Transverse colon (tissue), 4 donors: Measurements from ENCODE around the gene SRRM1. TPM values are rescaled to one million over a fixed set of nuclear protein-coding genes. Genes with fewer than 3 reads are reported as not detected.
"Not testable (repeated sequence)": the region's sequence is repeated elsewhere in the genome, so short reads cannot be mapped to it uniquely, and the experiment has no call there.

Experiments
- DNase-seq: peaks from one replicate; pipeline ENCODE4 v3.0.0-alpha.2; 2019
- H3K27ac ChIP-seq, 4 donors: fragments of 200-600 bp; sonication (generic); 2 replicates each; pipeline ENCODE4 v1.5.1; 2016 to 2018; ENCODE audit warnings: inconsistent platforms in 4 of 4
- H3K27me3 ChIP-seq: fragments of 200-600 bp; sonication (generic); 2 replicates; pipeline ENCODE4 v1.5.1; 2017; ENCODE audit warnings: inconsistent platforms
- H3K36me3 ChIP-seq, 4 donors: fragments of 200-600 bp; sonication (generic); 2 replicates each; pipeline ENCODE4 v1.5.1; 2017 to 2019; ENCODE audit warnings: inconsistent platforms in 4 of 4
- H3K4me1 ChIP-seq, 4 donors: fragments of 200-600 bp; sonication (generic); 2 replicates each; pipeline ENCODE4 v1.5.1; 2017 to 2020; ENCODE audit warnings: inconsistent platforms in 4 of 4
- H3K4me3 ChIP-seq, 4 donors: fragments of 200-600 bp; sonication (generic); 1 replicate in 1 of 4; 2 replicates in 3 of 4; pipeline versions ENCODE4 v1.5.1 to v1.6.1; 2017 to 2019; ENCODE audit warnings: inconsistent platforms in 4 of 4
- H3K9me3 ChIP-seq, 2 donors: fragments of 200-600 bp; sonication (generic); 2 replicates each; pipeline ENCODE4 v1.5.1; 2017 to 2019; ENCODE audit warnings: inconsistent platforms in 2 of 2
- EP300 ChIP-seq: sonication (generic); formaldehyde crosslinking; IDR thresholded peaks from one replicate; pipeline ENCODE4 v1.6.1; 2017; ENCODE audit warnings: antibody characterized with exemption, low read depth
- POLR2A ChIP-seq: fragments of 450-650 bp; IDR thresholded peaks from one replicate; pipeline ENCODE4 v1.6.1; 2016; ENCODE audit warnings: antibody characterized with exemption, mild to moderate bottlenecking, moderate library complexity
- POLR2AphosphoS5 ChIP-seq, 3 donors: sonication (generic); formaldehyde crosslinking; IDR thresholded peaks; one replicate each; pipeline ENCODE4 v1.6.1; 2016; ENCODE audit warnings: antibody characterized with exemption in 3 of 3
- WGBS, 2 donors: methylation state at CpG; one replicate each; pipeline ENCODE4 v1.1.5; 2018; ENCODE audit warnings: low coverage in 1 of 2; 5-methylcytosine and 5-hydroxymethylcytosine counted together
- in situ Hi-C, 4 donors: fragments of 200-750 bp; cut with MboI; loops; one replicate each; pipeline versions ENCODE4 v1.15.0 to v1.15.1; 2017; ENCODE audit warnings: low sequenced_read_pairs in 3 of 4, low pct_ligation_motif_present in 1 of 4, low pct_unique_long_range_greater_than_20kb in 1 of 4
- intact Hi-C: fragments of 100-400 bp; cut with DNase I; formaldehyde crosslinking; loops from one replicate; pipeline ENCODE4 v1.15.1; 2023; ENCODE audit warnings: low total_unique reads
- total RNA-seq, 4 donors: library from RNA; depleted of rRNA; stranded (reverse); fragments of >200 nt; gene quantifications; one replicate each; pipeline ENCODE4 v1.1.0, GENCODE V29; 2016
- TF ChIP-seq, protein P1 (sequence below), 5 experiments: fragments of 200-600 bp in 3 of 5; fragments of 450-650 bp in 2 of 5; sonication (generic) in 3 of 5; IDR thresholded peaks; 1 replicate in 2 of 5; 2 replicates in 3 of 5; pipeline ENCODE4 v1.5.1; 2016 to 2017; ENCODE audit warnings: antibody characterized with exemption in 5 of 5, inconsistent platforms in 3 of 5, mild to moderate bottlenecking in 2 of 5, moderate library complexity in 1 of 5

SRRM1 gene
- total RNA-seq, 4 donors from 2014 or later = 71.1 to 209 (median 141) TPM

DNA sequence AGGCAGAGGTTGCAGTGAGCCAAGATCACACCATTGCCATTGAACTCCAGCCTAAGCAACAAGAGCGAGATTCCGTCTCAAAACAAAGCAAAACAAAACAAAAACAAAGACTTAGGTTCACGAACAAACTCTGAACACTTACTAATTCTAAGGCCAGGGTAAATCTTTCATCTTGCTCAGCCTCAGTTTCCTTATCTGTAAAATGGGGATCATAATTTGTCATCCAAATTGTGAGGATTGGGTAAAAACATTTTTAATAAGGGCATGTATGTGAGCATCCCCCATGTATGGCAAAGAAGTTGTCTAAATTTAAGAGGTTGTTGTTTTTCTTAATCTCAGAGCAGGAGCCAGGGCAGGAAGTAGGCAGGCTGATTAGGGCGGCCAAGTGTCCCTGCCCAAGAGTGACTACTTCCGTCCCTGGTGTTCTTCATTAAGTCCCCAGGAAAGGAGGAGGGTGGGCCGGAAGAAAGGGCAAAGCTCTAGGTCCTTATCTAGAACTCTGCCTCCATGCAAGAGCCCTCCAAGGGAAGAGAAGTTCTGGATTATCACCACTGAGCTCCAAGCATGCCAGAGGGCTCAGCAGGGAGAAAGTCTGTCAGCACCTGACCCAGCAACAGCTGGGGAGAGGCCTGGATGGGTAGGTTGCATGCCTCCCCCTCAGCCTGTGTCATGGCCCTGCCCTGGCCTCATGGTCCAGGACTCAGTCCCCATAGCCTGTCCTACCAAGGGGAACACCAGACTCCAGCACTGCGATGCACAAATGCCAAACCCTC is 52.3 kb downstream of the SRRM1 start:
- Histone ChIP-seq H3K4me3 (no peak overlapping the region), H3K36me3 (no peaks in the 10 kb centered on the region), H3K4me1 (peaks cover 0 to 13% (median 3%) of the 10 kb centered on the region in 4 donors), H3K9me3 (no peaks in the 10 kb centered on the region), H3K27ac (no peak overlapping the region), H3K27me3 (no peaks in the 10 kb centered on the region)
- WGBS, 2 donors = 77% methylated on average over 7 of the region's 7 CpGs; no CpG with 5 or more reads in 1 of the 2 donors
- in situ Hi-C loops (loop anchor here in 3 of 4 donors (25.0 kb wide), 1 partner anchor 517 kb away; no protein-coding TSS in a partner anchor), intact Hi-C loops (no loop called here)
- TF ChIP-seq POLR2A (no peak), EP300 (no peak), POLR2AphosphoS5 (IDR thresholded peaks at IDR 0.05) (no peak)
- TF ChIP-seq, protein P1, sequence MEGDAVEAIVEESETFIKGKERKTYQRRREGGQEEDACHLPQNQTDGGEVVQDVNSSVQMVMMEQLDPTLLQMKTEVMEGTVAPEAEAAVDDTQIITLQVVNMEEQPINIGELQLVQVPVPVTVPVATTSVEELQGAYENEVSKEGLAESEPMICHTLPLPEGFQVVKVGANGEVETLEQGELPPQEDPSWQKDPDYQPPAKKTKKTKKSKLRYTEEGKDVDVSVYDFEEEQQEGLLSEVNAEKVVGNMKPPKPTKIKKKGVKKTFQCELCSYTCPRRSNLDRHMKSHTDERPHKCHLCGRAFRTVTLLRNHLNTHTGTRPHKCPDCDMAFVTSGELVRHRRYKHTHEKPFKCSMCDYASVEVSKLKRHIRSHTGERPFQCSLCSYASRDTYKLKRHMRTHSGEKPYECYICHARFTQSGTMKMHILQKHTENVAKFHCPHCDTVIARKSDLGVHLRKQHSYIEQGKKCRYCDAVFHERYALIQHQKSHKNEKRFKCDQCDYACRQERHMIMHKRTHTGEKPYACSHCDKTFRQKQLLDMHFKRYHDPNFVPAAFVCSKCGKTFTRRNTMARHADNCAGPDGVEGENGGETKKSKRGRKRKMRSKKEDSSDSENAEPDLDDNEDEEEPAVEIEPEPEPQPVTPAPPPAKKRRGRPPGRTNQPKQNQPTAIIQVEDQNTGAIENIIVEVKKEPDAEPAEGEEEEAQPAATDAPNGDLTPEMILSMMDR (IDR thresholded peaks at IDR 0.05) = no peak
- DNase-seq = no peak

DNA sequence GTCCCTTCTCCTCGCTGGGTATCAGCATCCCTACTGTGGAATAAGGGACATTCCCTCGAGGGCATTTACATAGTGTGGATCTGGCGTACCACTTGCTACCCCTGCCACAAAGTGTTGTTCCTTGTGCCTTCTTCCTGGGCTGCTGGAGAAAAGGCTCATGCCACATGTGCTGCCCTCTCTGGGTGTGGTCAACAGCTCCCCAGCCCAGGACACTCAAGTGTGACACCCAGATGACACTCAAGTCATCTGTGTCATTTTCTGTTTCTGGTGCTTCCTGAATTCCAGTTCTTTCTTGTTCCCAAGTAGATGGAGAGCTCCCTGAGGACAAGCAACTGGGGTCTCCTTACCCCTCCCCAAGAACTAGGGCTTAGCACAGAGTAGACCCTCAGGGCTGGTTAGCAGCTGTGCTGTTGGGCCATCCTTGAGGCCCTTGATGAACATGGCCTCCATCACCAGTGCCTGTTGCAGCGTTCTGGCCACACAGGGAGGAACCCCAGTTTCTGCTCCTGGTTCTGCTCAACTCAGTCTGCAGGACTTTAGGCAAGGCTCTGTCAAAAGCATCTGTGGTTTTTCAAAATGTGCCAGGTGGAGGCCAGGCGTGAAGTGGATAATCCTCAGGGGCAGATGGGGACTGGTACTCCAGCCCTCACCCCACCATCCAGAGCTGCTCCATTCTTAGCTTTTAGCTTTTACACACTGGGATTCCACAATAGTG is 53.1 kb downstream of the SRRM1 start:
- intact Hi-C loops = no loop called here

DNA sequence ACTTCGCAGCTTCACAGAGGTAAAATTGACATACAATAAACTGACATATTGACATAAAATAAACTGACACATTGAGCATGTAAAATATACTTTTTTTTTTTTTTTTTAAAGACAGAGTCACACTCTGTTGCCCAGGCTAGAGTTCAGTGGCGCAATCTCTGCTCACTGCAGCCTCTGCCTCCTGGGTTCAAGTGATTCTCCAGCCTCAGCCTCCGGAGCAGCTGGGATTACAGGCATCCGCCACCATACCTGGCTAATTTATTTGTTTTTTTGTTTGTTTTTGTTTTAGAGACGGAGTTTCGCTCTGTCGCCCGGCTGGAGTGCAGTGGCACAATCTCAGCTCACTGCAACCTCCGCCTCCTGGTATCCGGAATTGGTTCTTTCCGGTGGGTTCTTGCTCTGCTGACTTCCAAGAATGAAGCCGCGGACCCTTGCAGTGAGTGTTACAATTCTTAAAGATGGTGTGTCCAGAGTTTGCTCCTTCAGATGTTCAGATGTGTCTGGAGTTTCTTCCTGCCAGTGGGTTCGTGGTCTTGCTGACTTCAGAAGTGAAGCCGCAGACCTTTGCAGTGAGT is 53.7 kb downstream of the SRRM1 start:
- Histone ChIP-seq H3K36me3 (no peaks in the 10 kb centered on the region), H3K27me3 (no peaks in the 10 kb centered on the region), H3K9me3 (no peaks in the 10 kb centered on the region), H3K27ac (no peak overlapping the region), H3K4me3 (no peak overlapping the region), H3K4me1 (peaks cover 0 to 13% (median 3%) of the 10 kb centered on the region in 4 donors)
- intact Hi-C loops = no loop called here
- TF ChIP-seq EP300 = no peak
- TF ChIP-seq, protein P1 (IDR thresholded peaks at IDR 0.05) = no peak
- TF ChIP-seq POLR2AphosphoS5 (IDR thresholded peaks at IDR 0.05) = no peak
- TF ChIP-seq POLR2A = no peak
- DNase-seq = no peak
- in situ Hi-C loops = loop anchor here in 3 of 4 donors (25.0 kb wide), 1 partner anchor 515 kb away; no protein-coding TSS in a partner anchor
- 76 to 90% methylated on average over 2 to 15 of the region's 15 CpGs for WGBS, 2 donors

More for the DNA sequence above, 53.1 kb downstream of the SRRM1 start:
- Histone ChIP-seq H3K36me3 (no peaks in the 10 kb centered on the region), H3K27ac (no peak overlapping the region), H3K9me3 (no peaks in the 10 kb centered on the region), H3K27me3 (no peaks in the 10 kb centered on the region), H3K4me3 (no peak overlapping the region), H3K4me1 (peaks cover 0 to 13% (median 3%) of the 10 kb centered on the region in 4 donors)
- TF ChIP-seq POLR2A (no peak), EP300 (no peak)
- TF ChIP-seq, protein P1 (IDR thresholded peaks at IDR 0.05) = no peak
- no peak for DNase-seq
- WGBS, 2 donors = 85% methylated on average over 5 of the region's 5 CpGs; no CpG with 5 or more reads in 1 of the 2 donors
- in situ Hi-C loops = loop anchor here in 3 of 4 donors (25.0 kb wide), 1 partner anchor 516 kb away; no protein-coding TSS in a partner anchor

DNA sequence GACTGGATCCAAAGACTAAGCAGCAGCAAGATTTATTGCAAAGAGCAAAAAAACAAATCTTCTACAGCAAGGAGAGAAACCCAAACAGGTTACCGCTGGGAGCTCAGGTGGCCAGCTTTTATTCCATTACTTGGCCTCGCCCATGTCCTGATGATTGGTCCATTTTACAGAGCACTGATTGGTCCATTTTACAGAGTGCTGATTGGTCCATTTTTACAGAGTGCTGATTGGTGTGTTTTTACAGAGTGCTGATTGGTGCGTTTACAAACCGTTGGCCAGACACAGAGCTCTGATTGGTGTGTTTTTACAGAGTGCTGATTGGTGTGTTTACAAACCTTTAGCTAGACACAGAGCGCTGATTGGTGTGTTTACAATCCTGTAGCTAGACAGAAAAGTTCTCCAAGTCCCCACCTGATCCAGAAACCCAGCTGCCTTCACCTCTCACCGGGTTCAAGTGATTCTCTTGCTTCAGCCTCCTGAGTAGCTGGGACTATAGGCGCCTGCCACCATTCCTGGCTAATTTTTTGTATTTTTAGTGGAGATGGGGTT is 54.4 kb downstream of the SRRM1 start:
- H3K27me3 ChIP-seq, DNase-seq, H3K36me3 ChIP-seq, H3K4me3 ChIP-seq, H3K9me3 ChIP-seq, H3K27ac ChIP-seq, intact Hi-C loops: not testable (repeated sequence)
- in situ Hi-C loops = loop anchor here in 3 of 4 donors (25.0 kb wide), 1 partner anchor 515 kb away; no protein-coding TSS in a partner anchor
- WGBS, 2 donors = 88 to 93% methylated on average over 4 to 7 of the region's 7 CpGs
- H3K4me1 ChIP-seq = peaks cover 0 to 13% (median 3%) of the 10 kb centered on the region in 4 donors

DNA sequence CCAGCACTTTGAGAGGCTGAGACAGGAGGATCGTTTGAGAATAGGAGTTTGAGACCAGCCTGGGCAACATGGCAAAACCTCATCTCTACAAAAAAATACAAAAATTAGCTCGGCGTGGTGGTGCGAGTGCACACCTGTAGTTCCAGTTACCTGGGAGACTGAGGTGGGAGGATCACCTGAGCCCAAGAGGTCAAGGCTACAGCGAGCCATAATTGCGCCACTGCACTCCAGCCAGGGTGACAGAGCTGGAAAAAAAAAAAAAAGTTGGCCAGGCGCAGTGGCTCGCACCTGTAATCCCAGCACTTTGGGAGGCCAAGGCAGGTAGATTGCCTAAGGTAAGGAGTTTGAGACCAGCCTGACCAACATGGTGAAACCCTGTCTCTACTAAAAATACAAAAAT is 55.2 kb downstream of the SRRM1 start:
- in situ Hi-C loops = loop anchor here in 3 of 4 donors (25.0 kb wide), 1 partner anchor 514 kb away; no protein-coding TSS in a partner anchor
- H3K4me1 ChIP-seq = peaks cover 0 to 13% (median 3%) of the 10 kb centered on the region in 4 donors
- H3K9me3 ChIP-seq, H3K27me3 ChIP-seq, H3K36me3 ChIP-seq, H3K4me3 ChIP-seq, DNase-seq, intact Hi-C loops, H3K27ac ChIP-seq: not testable (repeated sequence)
- WGBS, 2 donors = 90 to 100% methylated on average over 5 to 8 of the region's 8 CpGs
